Motor neuron (in vitro differentiated cells): ENCODE measurements around the gene LRRC73. TPM values are rescaled to one million over a fixed set of nuclear protein-coding genes. Genes with fewer than 3 reads are reported as not detected.
A peak's percentile ranks its signal among the peaks of the same experiment; 100 is the strongest.

Source experiments
- ATAC-seq, 8 experiments: fragments of 200-7000 bp; cut with Tn5 transposase; replicated peaks in 6 of 8; 2 replicates each; pipeline ENCODE4 v1.8.0; 2021; ENCODE audit warnings: mild to moderate bottlenecking in 8 of 8, moderate library complexity in 8 of 8
- H3K27ac ChIP-seq, 2 donors: fragments of 250-450 bp; sonication (Bioruptor Pico); 2 replicates each; pipeline ENCODE4 v1.9.0; 2021; ENCODE audit warnings: antibody characterized with exemption in 2 of 2, mild to moderate bottlenecking in 2 of 2, moderate library complexity in 1 of 2
- H3K4me1 ChIP-seq, 2 donors: fragments of 250-450 bp; sonication (Bioruptor Pico); replicated peaks in 1 of 2; 2 replicates each; pipeline ENCODE4 v1.6.1; 2021; ENCODE audit warnings: antibody characterized with exemption in 2 of 2, mild to moderate bottlenecking in 2 of 2, moderate library complexity in 1 of 2
- H3K4me3 ChIP-seq, 5 donors: fragments of 250-450 bp; sonication (Bioruptor Pico); 2 replicates each; pipeline ENCODE4 v1.9.0; 2021; ENCODE audit warnings: antibody characterized with exemption in 5 of 5, mild to moderate bottlenecking in 5 of 5, moderate library complexity in 4 of 5
- WGBS, 10 experiments: fragments of 450-650 bp; shearing (Covaris generic); methylation state at CpG; one replicate each; pipeline ENCODE4 v1.0.0; 2022; 5-methylcytosine and 5-hydroxymethylcytosine counted together
- in situ Hi-C, 9 experiments: fragments of 400-800 bp; cut with MboI; loops; one replicate each; pipeline ENCODE4 v1.15.0; 2021; ENCODE audit warnings: low sequenced_read_pairs in 9 of 9, low pct_unique_long_range_greater_than_20kb in 2 of 9; ENCODE audit not compliant: unreplicated experiment in 9 of 9
- total RNA-seq, 8 experiments: library from RNA; unstranded; fragments of 300-600 nt; gene quantifications; 2 replicates each; pipeline versions ENCODE4 v1.2.3 to v1.2.4, GENCODE V29; 2022

Gene LRRC73
- total RNA-seq, 8 experiments from 2014 or later: 0.67 to 3.7 (median 1.4) TPM

DNA sequence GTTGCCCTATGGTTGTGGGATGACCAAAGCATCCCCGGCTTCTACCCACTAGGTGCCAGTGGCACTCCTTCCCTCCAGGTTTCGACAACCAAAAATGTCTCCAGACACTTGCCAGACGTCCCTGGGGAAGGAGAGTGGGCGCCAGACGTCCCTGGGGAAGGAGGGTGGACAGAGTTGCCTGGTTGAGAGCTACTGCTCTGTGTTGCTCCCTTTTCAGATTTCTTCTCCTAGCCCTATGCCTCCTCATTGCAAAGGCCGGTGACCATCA is 13.1 kb downstream of the LRRC73 start:
- no peak for ATAC-seq
- Histone ChIP-seq H3K4me1 (no peaks in the 10 kb centered on the region), H3K27ac (no peak overlapping the region), H3K4me3 (no peak overlapping the region)
- in situ Hi-C loops: no loop called here
- 64 to 100% (median 89%) methylated on average over 1 to 4 of the region's 6 CpGs; no CpG with 5 or more reads in 4 of the 10 experiments for WGBS, 10 experiments

DNA sequence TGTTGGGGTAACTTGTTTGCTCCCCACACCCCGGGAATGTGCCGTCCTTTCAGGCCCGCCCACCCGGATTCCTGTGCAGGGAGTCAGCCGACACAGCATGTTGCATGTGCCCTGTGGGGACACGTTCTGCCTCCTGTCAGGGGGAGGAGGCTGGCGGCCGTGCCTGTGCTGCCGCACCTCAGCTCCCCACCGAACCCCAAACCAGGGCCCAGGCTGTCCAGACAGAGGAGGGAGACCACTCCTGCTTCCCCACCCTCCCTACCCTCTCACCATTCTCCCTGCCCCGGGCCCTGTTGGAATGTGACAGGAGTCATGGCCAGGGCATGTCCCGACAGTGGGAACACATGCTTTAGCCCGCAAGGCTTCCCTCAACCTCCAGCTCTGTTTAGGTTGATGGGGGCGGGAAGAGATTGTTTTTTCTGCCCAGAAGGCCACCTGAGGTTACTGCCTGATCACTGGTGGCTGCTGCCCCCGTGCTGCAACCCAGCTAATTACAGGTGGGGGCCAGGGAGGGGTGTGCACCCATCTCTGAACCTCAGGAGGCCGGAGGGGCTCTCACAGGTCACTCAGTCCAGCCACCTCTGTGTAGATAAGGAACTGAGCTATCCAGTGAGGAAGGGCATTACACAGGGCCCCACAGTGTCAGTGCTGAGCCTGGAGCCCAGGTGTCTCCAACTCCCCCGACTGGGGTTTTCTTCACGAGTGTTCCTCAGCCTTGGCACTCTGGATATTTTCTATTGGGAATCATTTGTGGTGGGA is 13.6 kb downstream of the LRRC73 start:
- no peak overlapping the region for H3K27ac ChIP-seq
- peak; percentile 15 to 64 (median 48) for ATAC-seq
- H3K4me3 ChIP-seq: no peak overlapping the region
- in situ Hi-C loops: no loop called here
- H3K4me1 ChIP-seq: no peaks in the 10 kb centered on the region
- WGBS, 10 experiments: 95 to 100% (median 100%) methylated on average over 1 to 3 of the region's 18 CpGs; no CpG with 5 or more reads in 7 of the 10 experiments

DNA sequence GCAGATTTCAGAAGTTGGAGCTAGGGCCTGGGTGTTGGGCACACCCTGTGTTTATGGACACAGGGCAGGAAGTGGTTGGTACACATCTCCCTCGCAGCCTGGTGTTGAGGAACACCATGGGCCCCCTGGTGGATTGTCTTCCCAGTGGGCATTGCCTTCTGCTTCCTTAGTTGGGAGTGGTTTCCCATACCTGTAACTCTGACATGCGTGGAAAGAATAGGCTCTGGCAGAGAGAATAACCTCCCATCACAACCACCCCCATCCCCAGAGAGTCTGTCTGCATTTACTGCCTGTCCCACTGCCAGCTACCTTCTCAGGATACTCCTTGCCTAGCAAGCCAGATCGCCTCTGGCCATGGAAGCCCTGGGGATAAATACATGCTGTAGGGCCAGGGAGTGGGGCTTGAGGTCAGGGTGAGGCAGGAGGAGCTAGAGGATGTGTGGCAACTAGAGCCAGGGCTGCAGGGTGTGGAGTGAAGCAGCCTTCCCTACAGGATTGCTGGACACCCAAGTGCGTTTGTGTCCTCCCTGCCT is 14.7 kb downstream of the LRRC73 start:
- no peak overlapping the region for H3K27ac ChIP-seq
- in situ Hi-C loops: no loop called here
- no peaks in the 10 kb centered on the region for H3K4me1 ChIP-seq
- WGBS, 10 experiments: 67 to 100% (median 80%) methylated on average over 1 to 2 of the region's 4 CpGs; no CpG with 5 or more reads in 5 of the 10 experiments
- peak in 5 of 8 experiments; percentile 7 to 17 (median 15) for ATAC-seq
- no peak overlapping the region for H3K4me3 ChIP-seq

DNA sequence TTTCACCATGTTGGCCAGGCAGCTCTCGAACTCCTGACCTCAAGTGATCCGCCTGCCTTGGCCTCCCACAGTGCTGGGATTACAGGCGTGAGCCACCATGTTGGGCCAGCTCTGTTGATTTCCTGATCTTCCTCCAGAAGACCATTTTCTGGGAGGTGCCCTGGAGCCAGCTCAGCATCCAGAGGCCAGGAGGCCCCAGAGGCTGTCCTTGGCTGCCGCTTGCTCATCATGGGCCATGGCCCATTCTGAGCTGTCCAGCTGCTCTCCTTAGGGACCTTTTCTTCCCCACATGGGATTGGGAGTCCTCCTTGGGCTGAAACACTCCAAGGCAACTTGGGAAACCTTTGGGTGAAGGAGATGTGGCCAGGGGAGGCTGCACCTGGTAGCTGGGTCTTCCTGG is 15.4 kb downstream of the LRRC73 start:
- no peak for ATAC-seq
- no peak overlapping the region for H3K4me3 ChIP-seq
- 20 to 100% (median 100%) methylated on average over 1 to 2 of the region's 4 CpGs; no CpG with 5 or more reads in 6 of the 10 experiments for WGBS, 10 experiments
- no peak overlapping the region for H3K27ac ChIP-seq
- in situ Hi-C loops: no loop called here
- no peaks in the 10 kb centered on the region for H3K4me1 ChIP-seq

DNA sequence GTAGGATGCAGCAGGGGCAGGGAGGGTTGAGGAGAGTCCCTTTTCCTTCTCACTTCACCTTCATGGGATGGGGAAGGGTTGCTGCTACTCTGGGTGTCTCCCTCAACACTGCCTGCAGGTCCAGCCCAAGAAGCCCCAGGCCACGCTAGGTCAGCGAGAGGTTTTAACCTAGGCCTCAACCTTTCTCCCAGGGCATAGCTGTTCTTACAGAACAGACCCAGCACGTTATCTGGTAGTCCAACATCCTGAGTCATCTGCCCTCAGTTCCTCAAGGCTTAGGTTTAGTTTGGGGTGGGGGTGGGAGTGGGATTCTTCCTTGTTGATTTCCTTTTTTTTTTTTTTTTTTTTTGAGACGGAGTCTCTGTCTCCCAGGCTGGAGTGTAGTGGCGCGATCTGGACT is 15.8 kb downstream of the LRRC73 start:
- H3K4me1 ChIP-seq: no peaks in the 10 kb centered on the region
- 90 to 100% (median 100%) methylated on average over 2 to 3 of the region's 6 CpGs; no CpG with 5 or more reads in 5 of the 10 experiments for WGBS, 10 experiments
- in situ Hi-C loops: no loop called here
- no peak overlapping the region for H3K4me3 ChIP-seq
- ATAC-seq: no peak
- H3K27ac ChIP-seq: no peak overlapping the region

DNA sequence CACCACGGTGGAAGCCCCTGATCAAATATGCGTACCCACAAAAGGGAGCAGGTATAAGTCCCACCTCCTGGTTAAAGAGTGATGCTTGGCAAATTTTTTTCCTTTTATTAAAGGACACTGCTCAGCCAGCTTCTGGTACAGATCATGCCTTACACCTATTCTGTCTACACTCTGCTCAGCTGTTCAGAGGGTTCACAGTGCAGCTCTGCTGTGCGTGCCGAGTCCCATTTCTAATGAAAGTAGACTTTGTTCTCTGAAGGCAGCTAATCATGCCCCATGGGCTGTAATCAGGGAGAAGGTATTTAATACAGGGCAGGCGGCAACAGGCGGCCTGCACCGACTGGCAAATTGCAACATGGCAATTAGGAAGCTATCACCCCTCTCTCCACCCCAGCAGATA is 16.3 kb downstream of the LRRC73 start:
- H3K4me3 ChIP-seq: no peak overlapping the region
- H3K4me1 ChIP-seq: no peaks in the 10 kb centered on the region
- in situ Hi-C loops: no loop called here
- no peak overlapping the region for H3K27ac ChIP-seq
- WGBS, 10 experiments: 91 to 100% (median 97%) methylated on average over 1 to 7 of the region's 7 CpGs; no CpG with 5 or more reads in 3 of the 10 experiments
- no peak for ATAC-seq

DNA sequence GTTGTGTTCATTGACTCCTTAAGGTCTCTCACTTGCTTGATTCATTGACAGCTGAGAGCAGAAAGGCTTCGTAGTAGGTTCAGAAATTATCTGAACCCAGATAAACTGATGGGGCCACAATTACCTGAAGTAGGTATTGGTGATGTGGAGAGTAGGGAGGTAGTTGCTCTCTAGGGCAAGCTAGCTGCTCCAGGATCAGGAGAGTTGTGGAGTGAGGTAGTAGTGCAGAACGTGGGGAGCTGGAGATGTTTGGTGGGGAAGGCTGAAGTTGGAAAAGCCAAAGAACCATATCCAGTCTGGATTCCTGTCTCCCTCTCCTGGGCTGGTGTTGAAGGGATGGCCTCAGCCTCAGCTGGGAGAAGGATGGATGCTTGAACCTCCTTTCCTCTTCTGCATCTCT is 16.9 kb downstream of the LRRC73 start:
- in situ Hi-C loops: no loop called here
- ATAC-seq: no peak
- no peak overlapping the region for H3K27ac ChIP-seq
- no peaks in the 10 kb centered on the region for H3K4me1 ChIP-seq
- WGBS, 10 experiments: 40 to 100% (median 80%) methylated on average over 1 to 2 of the region's 2 CpGs; no CpG with 5 or more reads in 5 of the 10 experiments
- H3K4me3 ChIP-seq: no peak overlapping the region

DNA sequence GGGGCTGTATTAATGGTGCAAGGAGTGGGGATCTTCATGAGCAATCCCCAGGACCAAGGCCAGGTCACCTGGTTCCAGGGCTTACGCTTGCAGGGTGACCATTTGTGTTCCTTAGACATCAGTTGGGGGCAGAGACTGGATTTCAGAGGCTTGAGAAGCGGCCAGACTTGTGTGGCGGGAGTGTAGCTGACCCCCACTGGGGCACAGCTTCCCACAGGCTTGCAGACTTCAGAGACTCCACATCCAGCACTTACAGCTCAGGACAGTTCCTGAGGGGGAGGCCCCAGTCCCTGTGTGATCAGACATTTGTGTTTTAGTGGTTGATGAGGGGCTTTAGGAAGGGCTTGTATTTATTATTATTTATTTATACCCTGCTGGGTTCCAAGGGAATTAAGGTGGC is 17.5 kb downstream of the LRRC73 start:
- Histone ChIP-seq H3K27ac (no peak overlapping the region), H3K4me3 (no peak overlapping the region), H3K4me1 (no peaks in the 10 kb centered on the region)
- in situ Hi-C loops: no loop called here
- ATAC-seq: peak in 4 of 8 experiments; percentile 9 to 48 (median 28)
- 60 to 100% (median 100%) methylated on average over 1 to 2 of the region's 3 CpGs; no CpG with 5 or more reads in 7 of the 10 experiments for WGBS, 10 experiments

DNA sequence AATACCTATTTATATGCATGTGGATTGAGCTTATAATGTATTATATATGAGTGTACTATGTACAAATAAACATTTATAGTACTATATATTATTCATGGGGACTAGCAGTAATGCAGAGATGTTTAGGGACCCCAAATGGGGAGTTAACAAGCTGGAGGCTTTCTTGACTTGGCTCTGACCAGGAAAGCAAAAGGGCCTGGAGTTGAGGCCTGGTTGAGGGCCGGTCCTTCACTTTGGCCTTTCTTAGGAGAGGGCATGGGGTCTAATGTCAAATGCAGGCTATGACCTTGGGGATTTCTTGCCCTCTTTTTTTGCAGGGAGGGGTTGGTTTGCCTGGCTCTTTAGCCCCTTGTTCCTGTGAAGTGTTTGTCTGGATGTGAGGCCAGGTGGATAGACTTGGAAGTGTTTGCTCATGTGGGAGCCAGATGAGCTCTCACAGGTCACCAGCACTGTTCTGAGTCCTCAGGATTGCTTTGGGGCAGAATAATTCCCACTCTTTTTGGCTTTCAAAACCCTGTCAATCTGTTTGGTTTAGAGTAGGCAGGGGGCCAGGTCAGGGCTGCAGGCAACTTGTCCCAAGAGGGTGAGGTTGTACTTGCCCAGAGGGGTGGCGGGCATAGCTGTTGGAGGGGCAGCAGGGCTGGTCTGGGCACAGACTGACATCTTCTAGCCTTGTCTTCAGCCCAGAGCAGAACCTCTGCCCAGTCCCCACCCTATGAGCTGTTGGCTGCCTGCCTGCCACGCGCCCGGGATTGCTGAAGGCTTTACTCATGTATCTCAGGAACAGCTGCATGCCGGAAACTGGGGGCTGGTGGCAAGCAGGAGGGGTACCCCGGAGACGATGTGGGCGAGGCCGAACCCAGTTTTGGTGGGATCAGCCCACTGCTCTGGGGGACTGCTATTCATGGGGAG is 18.1 kb downstream of the LRRC73 start:
- H3K4me3 ChIP-seq: no peak overlapping the region
- in situ Hi-C loops: no loop called here
- 0 to 100% (median 68%) methylated on average over 1 to 5 of the region's 10 CpGs; no CpG with 5 or more reads in 5 of the 10 experiments for WGBS, 10 experiments
- no peaks in the 10 kb centered on the region for H3K4me1 ChIP-seq
- H3K27ac ChIP-seq: no peak overlapping the region
- ATAC-seq: peak in 4 of 8 experiments; percentile 67 to 88 (median 76)

DNA sequence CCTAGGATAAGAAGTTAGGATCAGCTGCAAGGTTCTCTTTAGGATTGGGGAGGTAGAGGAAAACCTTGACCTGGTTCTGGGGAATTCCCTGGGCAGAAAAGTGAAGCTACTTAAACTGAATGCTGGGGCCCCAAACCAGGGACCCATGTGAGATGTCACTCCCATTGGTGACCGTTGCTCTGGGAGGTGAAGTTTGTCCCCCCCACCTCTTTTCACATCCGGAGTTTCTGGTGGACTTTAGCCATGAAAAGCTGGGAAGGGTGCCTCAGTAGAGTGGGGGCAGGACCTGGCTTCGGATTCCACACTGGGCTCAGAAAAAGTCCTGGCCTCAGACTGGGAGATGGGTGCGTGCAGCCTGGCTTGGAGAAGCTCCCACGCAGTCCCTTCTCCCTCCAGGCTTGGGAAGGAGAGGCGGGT is 19.6 kb downstream of the LRRC73 start:
- H3K4me1 ChIP-seq: no peaks in the 10 kb centered on the region
- no peak overlapping the region for H3K27ac ChIP-seq
- no peak overlapping the region for H3K4me3 ChIP-seq
- in situ Hi-C loops: no loop called here
- ATAC-seq: no peak
- WGBS, 10 experiments: 63 to 100% (median 98%) methylated on average over 1 to 5 of the region's 6 CpGs; no CpG with 5 or more reads in 6 of the 10 experiments

DNA sequence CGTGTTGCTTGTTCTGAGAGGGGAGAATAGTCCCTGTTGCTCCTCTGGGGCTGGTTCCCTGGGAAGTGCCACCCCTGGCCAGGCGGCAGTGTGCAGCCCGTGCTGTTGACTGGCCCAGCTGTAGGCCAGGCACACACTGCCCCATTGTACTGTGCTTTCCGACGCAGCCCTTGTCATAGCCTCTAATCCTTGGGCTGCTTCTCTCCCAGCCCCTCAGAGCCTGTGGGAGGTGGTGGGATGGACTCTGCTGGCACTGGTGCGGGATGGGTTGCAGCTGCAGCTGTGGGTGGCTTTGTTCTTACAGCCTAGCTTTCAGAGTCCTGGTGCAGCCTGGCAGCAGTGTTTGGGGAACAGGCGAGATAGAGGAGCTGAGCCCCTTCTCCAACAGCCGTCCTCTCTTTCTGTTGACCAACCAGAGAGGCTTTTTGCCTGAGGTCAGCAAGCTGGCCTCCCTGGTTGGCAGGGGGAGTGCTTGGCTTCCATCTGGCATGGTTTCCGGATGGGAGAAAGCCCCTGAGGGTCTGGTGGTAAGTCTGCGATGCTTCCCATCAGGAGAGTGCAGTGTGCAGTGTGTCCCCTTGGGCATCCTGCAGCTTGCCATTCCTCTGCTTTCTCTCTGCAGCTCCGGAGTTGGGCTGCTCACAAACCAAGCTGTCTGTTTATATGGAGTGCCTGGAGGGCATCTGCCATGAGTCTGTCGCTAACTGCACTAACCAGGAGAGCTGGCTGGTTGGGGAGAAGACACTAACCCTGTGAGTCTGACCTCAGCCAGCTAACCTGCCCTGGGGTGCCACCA is 20.7 kb downstream of the LRRC73 start:
- ATAC-seq: peak in 1 of 8 experiments; percentile 17
- Histone ChIP-seq H3K4me3 (no peak overlapping the region), H3K27ac (no peak overlapping the region), H3K4me1 (no peaks in the 10 kb centered on the region)
- 80 to 100% (median 100%) methylated on average over 1 to 2 of the region's 12 CpGs; no CpG with 5 or more reads in 4 of the 10 experiments for WGBS, 10 experiments
- in situ Hi-C loops: no loop called here

DNA sequence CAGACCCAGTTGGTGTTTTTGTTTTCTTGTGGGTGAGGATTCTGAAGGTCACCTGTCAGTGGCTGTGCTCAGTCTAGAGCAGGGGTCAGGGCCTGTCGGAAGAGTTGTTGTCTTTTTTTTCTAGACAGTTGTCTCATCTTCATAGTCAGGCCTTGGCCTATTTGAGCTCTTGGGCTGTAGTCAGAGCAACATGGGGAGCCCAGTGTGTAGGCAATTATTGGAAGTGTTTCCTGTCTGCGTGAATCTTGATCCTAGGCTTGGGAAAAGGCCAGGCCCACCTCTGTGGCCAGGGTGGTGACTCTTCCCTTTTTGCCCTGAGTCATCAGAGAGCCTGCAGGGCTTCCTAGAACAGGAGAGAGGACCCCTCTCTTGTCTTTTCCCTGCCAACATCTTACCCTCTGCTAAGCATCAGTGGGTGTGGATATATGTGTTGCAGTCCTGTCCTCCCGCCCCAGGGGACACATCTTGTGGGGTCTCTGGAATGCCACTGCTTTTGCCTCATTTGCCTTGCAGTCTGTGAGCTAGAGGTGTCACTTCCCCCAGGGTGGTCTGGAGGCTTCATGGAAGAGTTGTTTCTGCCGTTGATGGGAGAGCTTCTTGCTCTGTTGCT is 21.4 kb downstream of the LRRC73 start:
- H3K27ac ChIP-seq: no peak overlapping the region
- in situ Hi-C loops: no loop called here
- ATAC-seq: no peak
- H3K4me1 ChIP-seq: no peaks in the 10 kb centered on the region
- 17 to 100% (median 92%) methylated on average over 1 to 2 of the region's 4 CpGs; no CpG with 5 or more reads in 5 of the 10 experiments for WGBS, 10 experiments
- no peak overlapping the region for H3K4me3 ChIP-seq
